SK-N-MC (cell line): ENCODE data around the gene EIF2B4.

Source experiments
- DNase-seq: peaks from one replicate; pipeline ENCODE4 v3.0.0-alpha.2; 2011; ENCODE audit warnings: low read depth, low spot score
- H3K27ac ChIP-seq: fragments of 200-600 bp; sonication (generic); 2 replicates; pipeline ENCODE4 v1.5.1; 2016; ENCODE audit warnings: mixed run types
- H3K36me3 ChIP-seq: fragments of 200-600 bp; sonication (generic); 2 replicates; pipeline ENCODE4 v1.6.1; 2017; ENCODE audit warnings: antibody characterized with exemption, low read length, mixed read lengths; ENCODE audit not compliant: insufficient read depth
- H3K4me3 ChIP-seq: fragments of 200-600 bp; sonication (generic); 2 replicates; pipeline ENCODE4 v1.5.1; 2016
- H3K9ac ChIP-seq: fragments of 200-600 bp; sonication (generic); 2 replicates; pipeline ENCODE4 v1.8.0; 2017; ENCODE audit warnings: mixed run types, mixed read lengths; ENCODE audit not compliant: insufficient read length
- H3K9me3 ChIP-seq: fragments of 200-600 bp; sonication (generic); 2 replicates; pipeline ENCODE4 v1.6.1; 2017; ENCODE audit warnings: low read depth, mild to moderate bottlenecking, antibody characterized with exemption, low read length, moderate library complexity, mixed read lengths
- EZH2 ChIP-seq: fragments of 200-600 bp; sonication (generic); IDR thresholded peaks from one replicate; pipeline ENCODE4 v1.6.1; 2017; ENCODE audit warnings: antibody characterized with exemption
- FOXP2 ChIP-seq: optimal IDR thresholded peaks from 2 replicates; pipeline ENCODE3; 2011; ENCODE audit warnings: mild to moderate bottlenecking, moderate library complexity; ENCODE audit not compliant: insufficient read depth; ENCODE audit errors: extremely low read length, control extremely low read depth
- POLR2AphosphoS5 ChIP-seq: IDR thresholded peaks from 2 replicates; pipeline ENCODE4 v1.6.1; 2012; ENCODE audit warnings: mild to moderate bottlenecking, low read depth, low read length, borderline replicate concordance

The EIF2B4 gene

DNA sequence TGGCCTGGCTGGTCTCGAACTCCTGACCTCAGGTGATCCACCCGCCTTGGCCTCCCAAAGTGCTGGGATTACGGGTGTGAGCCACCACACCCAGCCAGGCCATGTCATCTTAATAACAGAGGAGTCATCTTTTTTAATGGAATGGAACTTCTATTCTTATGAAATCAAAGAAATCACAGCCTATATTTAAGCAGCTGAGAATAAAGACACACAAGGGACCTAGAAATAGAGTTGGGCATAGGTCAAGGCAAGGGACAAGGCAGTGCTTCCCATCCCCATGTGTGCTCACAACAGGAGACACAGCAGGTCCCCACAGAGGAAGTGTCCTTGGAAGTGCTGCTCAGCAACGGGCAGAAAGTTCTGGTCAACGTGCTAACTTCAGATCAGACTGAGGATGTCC is 3.4 kb upstream of the EIF2B4 start:
- H3K4me3 ChIP-seq, result no peak overlapping the region
- peaks cover 68% of the 10 kb centered on the region for H3K36me3 ChIP-seq
- no peak for TF ChIP-seq EZH2
- no peak for TF ChIP-seq FOXP2
- TF ChIP-seq POLR2AphosphoS5, result no peak
- no peak for DNase-seq
- 0 out of 2 replicates have a peak overlapping the region, but pooled peaks have one; percentile 11 for H3K27ac ChIP-seq
- no peaks in the 10 kb centered on the region for H3K9me3 ChIP-seq
- H3K9ac ChIP-seq, result no peak overlapping the region

DNA sequence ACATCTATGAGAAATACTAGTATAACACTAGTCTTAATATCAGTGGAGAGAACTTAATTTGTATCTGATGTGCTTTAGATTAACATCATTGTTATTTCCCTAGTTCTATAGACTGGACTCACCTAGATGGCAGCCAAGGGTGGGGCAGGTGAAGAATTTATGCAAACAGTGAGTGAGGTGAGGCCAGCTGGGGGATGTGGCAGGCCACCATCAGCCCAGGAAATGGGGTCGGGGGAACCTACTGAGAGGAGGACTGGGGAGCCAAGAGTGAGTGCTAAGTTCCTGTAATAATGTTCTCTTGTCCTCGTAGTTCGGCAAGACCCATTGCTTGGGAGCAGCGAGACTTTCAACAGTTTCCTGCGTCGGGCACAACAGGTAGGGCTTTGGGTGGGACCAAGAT is 2.8 kb upstream of the EIF2B4 start:
- Histone ChIP-seq H3K36me3 (peaks cover 69% of the 10 kb centered on the region), H3K4me3 (no peak overlapping the region), H3K9me3 (no peaks in the 10 kb centered on the region), H3K9ac (no peak overlapping the region), H3K27ac (peak overlapping the region; percentile 30; the same call in 1 of the 2 replicates)
- TF ChIP-seq FOXP2 (no peak), POLR2AphosphoS5 (no peak), EZH2 (no peak)
- DNase-seq, result no peak

DNA sequence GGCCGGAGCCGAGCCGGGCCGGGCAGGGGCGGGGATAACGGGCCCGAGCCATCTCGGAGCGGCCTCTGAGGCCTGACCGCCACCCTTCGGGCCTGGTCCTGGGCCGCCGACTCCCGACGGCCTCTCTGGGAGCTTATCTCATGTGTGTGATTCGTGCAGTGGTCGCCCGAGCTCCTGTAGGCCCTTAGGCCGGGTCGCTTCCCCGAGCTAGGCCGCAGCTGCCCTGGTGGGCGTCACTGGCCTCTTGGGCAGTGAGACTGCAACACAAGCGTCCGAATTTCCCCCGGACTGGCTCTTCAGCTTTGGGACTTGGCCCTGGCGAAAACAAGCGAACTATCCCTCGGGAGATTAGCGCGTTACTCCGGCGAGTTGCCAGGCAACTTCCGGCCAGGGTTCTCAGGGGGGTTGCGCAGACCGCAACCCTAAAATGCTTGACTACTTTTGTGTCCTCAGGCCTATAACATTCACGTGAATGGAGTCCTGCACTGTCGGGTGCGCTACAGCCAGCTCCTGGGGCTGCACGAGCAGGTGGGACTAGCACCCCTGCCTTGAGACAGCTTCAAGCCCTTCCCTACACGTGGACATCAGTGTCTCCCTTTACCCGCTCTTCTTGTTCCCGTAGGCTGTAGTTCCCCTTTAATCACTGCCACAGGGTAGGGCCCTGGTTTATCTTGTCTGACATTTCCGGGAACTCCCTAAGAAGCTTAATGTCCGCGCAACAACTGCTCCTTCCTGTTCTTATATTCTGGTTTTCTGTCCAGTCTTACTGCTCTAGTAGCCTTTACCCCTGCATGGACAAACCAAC is 880 bp upstream of the EIF2B4 start:
- Histone ChIP-seq H3K4me3 (peak overlapping the region; percentile 94), H3K27ac (peak overlapping the region; percentile 77), H3K9me3 (no peaks in the 10 kb centered on the region), H3K36me3 (peaks cover 68% of the 10 kb centered on the region), H3K9ac (peak overlapping the region; percentile 98)
- no peak for DNase-seq
- TF ChIP-seq FOXP2 (no peak), POLR2AphosphoS5 (no peak), EZH2 (no peak)

DNA sequence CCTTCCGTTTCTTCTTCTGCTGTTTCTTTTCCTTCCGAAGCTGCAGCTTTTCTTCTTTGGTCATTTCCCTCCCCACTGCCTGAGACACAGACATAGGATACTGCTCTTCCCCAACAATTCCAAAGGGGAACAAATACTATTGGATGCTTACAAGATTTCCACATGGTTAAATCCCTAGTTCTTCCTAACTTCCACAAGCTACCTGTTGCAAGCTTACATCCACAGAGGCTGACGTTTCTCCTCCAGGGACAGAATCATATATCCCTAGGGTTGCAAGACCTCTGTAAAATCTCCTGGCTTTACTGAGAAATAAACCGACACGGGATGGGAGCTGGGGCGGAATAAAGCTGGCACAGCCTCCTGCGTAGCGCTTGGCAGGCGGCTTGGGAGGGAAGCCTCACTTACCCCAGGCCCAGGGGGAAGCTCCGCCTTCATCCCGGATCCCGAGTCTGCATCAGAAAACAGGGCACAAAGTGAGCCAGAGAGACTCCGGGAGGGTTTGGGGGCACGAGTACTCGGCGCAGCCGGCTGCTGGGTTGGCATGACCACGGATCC is 590 bp downstream of the EIF2B4 start:
- Histone ChIP-seq H3K36me3 (peaks cover 61% of the 10 kb centered on the region), H3K9me3 (no peaks in the 10 kb centered on the region), H3K27ac (peak overlapping the region; percentile 57), H3K4me3 (peak overlapping the region; percentile 94), H3K9ac (peak overlapping the region; percentile 88)
- TF ChIP-seq POLR2AphosphoS5 (no peak), FOXP2 (no peak), EZH2 (no peak)
- no peak for DNase-seq

DNA sequence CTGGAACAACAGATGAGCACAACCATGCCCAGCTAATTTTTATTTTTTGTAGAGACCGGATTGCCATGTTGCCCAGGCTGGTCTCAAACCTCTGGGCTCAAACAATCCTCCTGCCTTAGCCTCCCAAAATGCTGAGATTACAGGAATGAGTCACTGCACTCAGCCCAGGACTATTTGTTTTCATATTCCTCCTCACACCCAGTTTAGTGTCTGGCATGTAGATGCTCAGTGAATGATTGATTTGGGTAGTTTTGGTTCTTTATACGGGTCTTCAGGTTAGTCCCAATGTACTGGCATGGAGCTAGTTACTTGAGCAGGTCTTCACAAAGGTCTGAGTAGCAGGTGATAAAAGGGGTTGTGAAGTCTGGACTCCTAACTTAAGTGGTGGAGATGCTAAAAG is 6.2 kb downstream of the EIF2B4 start:
- no peak for DNase-seq
- Histone ChIP-seq H3K4me3 (no peak overlapping the region), H3K9me3 (no peaks in the 10 kb centered on the region), H3K27ac (0 out of 2 replicates have a peak overlapping the region, but pooled peaks have one; percentile 19), H3K9ac (no peak overlapping the region), H3K36me3 (peaks cover 54% of the 10 kb centered on the region)
- TF ChIP-seq EZH2 (no peak), FOXP2 (no peak), POLR2AphosphoS5 (0 out of 2 replicates have a peak, but pooled peaks have one; percentile 13)

DNA sequence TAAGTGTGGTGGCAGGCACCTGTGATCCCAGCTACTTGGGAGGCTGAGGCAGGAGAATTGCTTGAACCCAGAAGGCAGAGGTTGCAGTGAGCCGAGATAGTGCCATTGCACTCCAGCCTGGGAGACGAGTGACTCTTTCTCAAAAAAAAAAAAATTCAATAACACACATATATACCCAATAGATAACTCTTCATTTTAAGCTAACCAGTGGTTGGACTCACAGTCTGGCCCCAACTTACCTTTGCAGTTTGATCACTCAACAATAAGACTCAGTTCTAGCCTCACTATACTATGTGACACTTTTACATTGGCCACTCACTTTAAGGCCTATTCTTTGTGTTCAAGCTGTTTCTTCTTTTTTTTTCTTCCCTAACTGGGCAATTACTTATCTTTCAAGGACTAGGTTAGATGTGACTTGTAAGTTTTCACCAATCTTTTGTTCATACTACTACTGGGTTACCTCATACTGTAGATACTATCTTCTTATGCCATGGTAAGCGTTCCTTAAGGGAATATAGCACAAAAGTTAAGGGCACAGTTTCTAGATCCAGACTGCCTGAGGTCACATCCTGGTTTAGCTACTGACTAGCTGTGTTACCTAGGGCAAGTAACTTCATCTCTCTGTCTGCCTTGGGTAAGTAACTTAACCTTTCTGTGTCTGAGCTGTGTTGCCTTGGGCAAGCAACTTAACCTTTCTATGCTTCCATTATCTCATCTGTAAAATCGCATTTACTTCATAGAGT is 7.3 kb downstream of the EIF2B4 start:
- H3K27ac ChIP-seq, result peak overlapping the region; percentile 71
- peaks cover 50% of the 10 kb centered on the region for H3K36me3 ChIP-seq
- H3K4me3 ChIP-seq, result no peak overlapping the region
- H3K9ac ChIP-seq, result no peak overlapping the region
- H3K9me3 ChIP-seq, result no peaks in the 10 kb centered on the region
- no peak for DNase-seq
- TF ChIP-seq EZH2 (no peak), FOXP2 (no peak), POLR2AphosphoS5 (no peak; the same call in 1 of the 2 replicates)

DNA sequence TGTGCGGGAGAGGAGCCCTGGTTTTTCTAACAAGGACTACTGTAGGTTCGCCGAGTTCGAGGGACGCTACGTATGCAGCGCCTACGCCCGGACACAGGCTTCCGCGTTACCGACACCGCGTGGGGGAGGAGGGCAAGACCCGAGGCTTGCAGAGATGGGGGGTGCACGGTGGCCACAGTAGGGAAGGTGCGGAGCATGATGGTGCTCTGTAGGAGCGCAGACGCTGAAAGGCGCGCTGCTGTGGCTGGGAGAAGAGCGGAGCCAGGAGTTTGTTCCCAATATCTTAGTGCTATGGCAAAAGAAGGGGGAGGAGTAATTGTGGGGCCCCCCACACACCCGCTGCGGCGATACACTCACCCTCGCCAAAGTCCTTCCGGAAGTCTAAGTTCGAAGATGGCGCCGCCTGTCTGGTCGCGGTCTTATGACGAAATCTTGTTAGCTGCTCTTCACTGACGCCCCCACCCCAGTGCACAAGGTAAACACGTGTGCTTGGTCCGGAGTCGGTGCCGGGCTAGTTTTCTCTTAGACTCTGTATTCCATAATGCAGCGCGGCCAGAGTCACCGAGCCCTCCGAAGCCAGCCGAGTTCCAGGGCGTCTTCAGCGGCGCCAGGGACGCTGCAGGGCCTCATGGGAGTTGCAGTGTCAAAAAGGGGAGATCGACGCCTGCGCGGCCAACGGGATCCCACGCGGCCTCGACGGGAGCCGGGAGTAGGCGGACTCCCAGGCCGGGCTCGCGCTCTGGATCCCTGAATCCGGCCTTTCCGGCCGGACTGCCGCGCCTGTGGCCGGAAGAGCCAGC is 13.6 kb downstream of the EIF2B4 start, which contains the start of gene GTF3C2:
GTF3C2 (minus strand) TSS at position 383 of the 800 bp plus-strand sequence. CDS start 13,210 bp downstream, outside the sequence.
- Histone ChIP-seq H3K9me3 (no peaks in the 10 kb centered on the region), H3K36me3 (peaks cover 5% of the 10 kb centered on the region; the same call in 1 of the 2 replicates), H3K9ac (peak within 1 kb of the TSS; percentile 99), H3K4me3 (peak within 1 kb of the TSS; percentile 99), H3K27ac (peak within 1 kb of the TSS; percentile 97)
- peak; percentile 78 for TF ChIP-seq POLR2AphosphoS5
- peak; percentile 88 for TF ChIP-seq FOXP2
- no peak for TF ChIP-seq EZH2
- DNase-seq, result peak; percentile 97
